Activated T-cell treated with anti-CD3 and anti-CD28 coated beads, Interleukin-2, amount 50 U/mL, for 24 hours (primary cell): ENCODE results near the gene FBXO41.

Experiments
- DNase-seq: peaks from one replicate; pipeline ENCODE4 v3.0.0-alpha.2; 2020
- H3K27ac Mint-ChIP-seq: 2 replicates; pipeline ENCODE4 v1.8.0; 2020; ENCODE audit warnings: mild to moderate bottlenecking, mixed read lengths
- H3K27me3 Mint-ChIP-seq: 2 replicates; pipeline ENCODE4 v1.8.0; 2020; ENCODE audit warnings: mixed read lengths
- H3K36me3 Mint-ChIP-seq: 2 replicates; pipeline ENCODE4 v1.8.0; 2020; ENCODE audit warnings: low read depth, mixed read lengths
- H3K4me1 Mint-ChIP-seq: 2 replicates; pipeline ENCODE4 v1.8.0; 2020; ENCODE audit warnings: low read depth, mixed read lengths
- H3K4me3 Mint-ChIP-seq: 2 replicates; pipeline ENCODE4 v1.8.0; 2020; ENCODE audit warnings: mild to moderate bottlenecking, moderate library complexity, mixed read lengths
- H3K9me3 Mint-ChIP-seq: 2 replicates; pipeline ENCODE4 v1.8.0; 2020; ENCODE audit warnings: mixed read lengths

Gene FBXO41

GRCh38 chr2:73210019-73210418 lies 74.3 kb downstream of the FBXO41 start:
- H3K9me3 Mint-ChIP-seq: no peaks in the 10 kb centered on the region
- DNase-seq: no peak
- H3K4me1 Mint-ChIP-seq: peaks cover 21% of the 10 kb centered on the region
- H3K27ac Mint-ChIP-seq: no peak overlapping the region
- peaks cover 17% of the 10 kb centered on the region for H3K27me3 Mint-ChIP-seq
- peaks cover 9% of the 10 kb centered on the region for H3K36me3 Mint-ChIP-seq
- no peak overlapping the region for H3K4me3 Mint-ChIP-seq

- no peaks in the 10 kb centered on the region for H3K9me3 Mint-ChIP-seq
- no peaks in the 10 kb centered on the region for H3K36me3 Mint-ChIP-seq
- H3K4me1 Mint-ChIP-seq: peaks cover 12% of the 10 kb centered on the region
- H3K27ac Mint-ChIP-seq: no peak overlapping the region
- H3K27me3 Mint-ChIP-seq: peaks cover 31% of the 10 kb centered on the region
- no peak overlapping the region for H3K4me3 Mint-ChIP-seq
- DNase-seq: no peak
Measured at GRCh38 chr2:73208258-73208657, 76.0 kb downstream of the FBXO41 start.

GRCh38 chr2:73205611-73206010 lies 78.7 kb downstream of the FBXO41 start:
- Mint-ChIP-seq H3K4me1 (peaks cover 9% of the 10 kb centered on the region), H3K36me3 (no peaks in the 10 kb centered on the region), H3K4me3 (no peak overlapping the region), H3K27me3 (peaks cover 49% of the 10 kb centered on the region), H3K9me3 (no peaks in the 10 kb centered on the region), H3K27ac (no peak overlapping the region)
- no peak for DNase-seq
